Cerebellar cortex (tissue), 1 donor: ENCODE measurements around the gene NDUFA8.
A peak's percentile ranks its signal among the peaks of the same experiment; 100 is the strongest.
"Not testable (repeated sequence)": the region's sequence is repeated elsewhere in the genome, so short reads cannot be mapped to it uniquely, and the experiment has no call there.

Source experiments
- DNase-seq: peaks from one replicate; pipeline ENCODE4 v3.0.0-alpha.2; 2015; ENCODE audit warnings: low spot score

Gene NDUFA8

DNA sequence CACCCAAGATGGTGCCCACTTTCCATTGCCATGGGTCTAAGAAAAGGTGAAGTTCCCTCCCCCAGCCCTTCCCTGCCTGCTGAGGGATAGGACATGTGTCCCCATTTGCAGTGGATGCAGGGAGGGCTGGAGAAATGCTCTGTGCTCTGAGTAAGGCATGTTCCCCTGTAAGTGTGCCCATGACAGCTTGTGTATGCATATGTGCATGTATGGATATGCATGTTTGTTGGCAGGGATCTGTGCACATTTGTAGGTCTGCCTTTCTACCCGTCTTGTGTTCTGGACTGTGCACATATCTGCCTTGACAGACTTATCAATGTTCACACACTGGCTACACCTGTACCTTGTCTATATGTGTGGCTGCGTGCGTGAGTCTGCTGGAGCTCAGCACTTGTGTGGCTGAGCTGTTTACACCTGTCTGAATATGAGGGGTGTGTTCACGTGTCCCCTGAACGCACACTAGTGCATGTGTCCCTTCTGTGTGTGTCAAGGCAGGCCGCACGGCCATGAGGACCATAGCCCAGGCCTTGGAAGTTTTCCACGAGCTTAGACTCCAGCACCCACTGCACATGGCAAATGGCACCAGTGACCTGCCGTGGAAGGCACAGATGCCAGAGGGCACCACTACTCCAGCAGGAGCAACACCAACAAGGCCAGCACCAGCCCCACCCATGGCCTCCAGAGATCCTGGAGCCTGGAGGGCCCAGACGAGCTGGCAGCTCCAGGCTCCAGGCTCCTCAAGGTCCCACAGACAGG is 39.1 kb downstream of the NDUFA8 start:
- DNase-seq, result no peak

DNA sequence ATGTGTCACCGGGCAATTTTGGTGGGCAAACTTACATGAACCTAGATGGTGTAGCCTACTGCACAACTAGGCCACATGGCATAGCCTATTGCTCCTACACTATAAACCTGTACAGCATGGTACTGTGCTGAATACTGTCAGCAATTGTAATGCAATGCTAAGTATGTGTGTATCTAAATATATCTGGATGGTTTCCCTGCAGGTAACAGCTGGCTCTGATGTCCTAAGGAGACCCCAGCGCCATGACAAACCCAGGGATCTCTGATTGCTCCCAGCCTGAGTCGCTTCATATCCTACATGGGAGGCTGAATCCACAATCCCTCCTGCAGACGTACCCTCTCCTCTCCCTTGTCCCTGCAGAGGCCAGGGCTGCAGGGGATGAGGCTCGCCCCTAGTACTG is 39.9 kb downstream of the NDUFA8 start:
- no peak for DNase-seq

- DNase-seq, result no peak
Observed at GRCh38 chr9:122119166-122119521, 40.4 kb downstream of the NDUFA8 start.

DNA sequence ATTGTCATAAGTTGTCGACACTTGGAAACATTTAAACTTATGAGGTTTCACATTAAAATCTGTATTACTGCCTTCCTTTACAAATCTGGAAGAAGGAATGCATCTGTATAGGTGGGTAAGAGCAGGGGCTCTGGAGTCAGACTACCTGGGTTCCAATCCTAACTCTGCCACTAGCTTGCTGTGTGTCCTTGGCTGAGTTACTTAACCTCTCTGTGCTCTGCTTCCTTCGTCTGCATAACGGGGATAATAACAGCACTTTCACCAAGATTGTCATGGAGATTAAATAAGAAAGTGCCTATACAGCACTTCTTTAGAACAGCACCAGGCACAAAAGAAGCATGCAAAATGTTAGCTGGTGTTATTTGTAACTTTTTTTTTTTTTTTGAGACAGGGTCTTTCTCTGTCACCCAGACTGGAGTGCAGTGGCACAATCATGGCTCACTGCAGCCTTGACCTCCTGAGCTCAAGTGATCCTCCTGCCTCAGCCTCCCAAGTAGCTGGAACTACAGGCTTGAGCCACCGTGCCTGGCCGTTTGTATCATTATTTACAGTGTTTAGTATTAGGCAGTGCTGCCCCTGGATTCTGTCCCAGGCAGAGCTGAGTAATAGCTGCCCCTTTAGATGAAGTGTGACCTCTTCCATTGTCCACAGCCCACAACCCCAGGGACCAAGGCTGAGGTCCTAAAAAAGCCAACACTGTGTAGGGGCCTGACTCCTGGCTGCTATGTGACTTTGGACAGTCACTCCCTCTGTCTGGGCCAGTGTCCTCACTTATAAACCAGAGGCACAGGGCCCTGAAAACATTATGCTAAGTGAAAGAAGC is 41.0 kb downstream of the NDUFA8 start:
- no peak for DNase-seq

DNA sequence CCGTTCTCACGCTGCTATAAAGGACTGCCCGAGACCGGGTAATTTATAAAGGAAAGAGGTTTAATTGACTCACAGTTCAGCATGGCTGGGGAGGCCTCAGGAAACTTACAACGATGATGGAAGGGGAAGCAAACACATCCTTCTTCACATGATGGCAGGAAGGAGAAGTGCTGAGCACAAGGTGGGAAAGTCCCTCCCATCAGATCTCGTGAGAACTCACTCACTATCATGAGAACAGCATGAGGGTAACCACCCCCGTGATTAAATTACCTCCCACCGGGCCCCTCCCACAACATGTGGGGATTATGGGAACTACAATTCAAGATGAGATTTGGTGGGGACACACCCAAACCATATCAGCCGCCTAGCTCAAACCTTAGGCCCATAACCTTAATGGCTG is 42.3 kb downstream of the NDUFA8 start:
- DNase-seq, result not testable (repeated sequence)

DNA sequence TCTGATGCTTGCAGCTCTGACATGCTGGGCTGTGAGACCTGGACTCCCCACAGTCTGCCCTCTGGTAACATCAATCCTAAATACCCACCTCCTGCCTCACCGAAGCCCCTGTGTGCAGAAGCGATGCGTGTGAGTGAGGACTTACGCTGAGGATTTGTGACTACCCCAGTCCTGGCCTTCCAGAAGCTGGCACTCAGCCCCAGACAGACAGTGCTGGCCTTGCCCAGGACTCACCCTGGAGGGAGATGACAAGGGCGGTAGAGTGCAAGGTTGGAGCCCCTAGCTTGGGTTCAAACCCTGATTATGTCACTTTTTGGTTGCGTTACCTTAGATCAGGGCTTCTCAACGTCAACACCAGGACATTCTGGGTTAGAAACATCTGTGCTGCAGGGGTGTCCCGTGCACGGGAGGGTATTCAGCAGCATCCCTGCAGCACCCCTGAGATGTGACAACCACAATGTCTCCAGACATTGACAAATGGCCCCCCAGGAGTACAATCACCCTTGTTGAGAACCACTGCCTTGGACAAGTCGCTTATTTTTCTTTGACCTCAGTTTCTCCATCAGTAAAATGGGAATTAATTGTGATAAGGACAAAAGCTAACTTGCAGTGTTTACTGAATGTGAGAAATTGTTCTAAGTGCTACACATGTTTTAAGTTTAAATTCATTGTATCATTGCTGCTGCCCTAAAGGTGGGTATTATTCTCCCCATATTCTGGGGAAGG is 43.0 kb downstream of the NDUFA8 start:
- DNase-seq, result no peak

DNA sequence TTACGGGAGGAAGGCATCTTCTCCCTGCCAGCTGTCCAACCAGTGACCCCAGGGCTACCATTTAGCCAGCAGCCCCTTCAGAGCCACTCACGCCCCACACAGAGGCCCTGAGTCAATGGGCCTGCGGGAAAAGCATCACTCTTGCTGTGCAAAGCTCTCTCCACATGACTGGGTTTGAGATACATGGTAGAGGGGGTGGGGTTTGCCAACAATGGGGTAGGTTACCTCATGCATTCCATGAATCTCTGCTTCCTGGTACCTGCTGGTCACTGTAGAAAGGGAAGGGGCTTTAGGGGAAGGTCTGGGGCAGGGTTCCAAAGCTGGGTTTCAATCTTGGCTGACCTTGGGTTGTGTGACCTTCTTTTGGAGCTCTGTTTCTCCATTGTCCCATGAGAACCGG is 43.5 kb downstream of the NDUFA8 start:
- no peak for DNase-seq

GRCh38 chr9:122115176-122116035 is 44.2 kb downstream of the NDUFA8 start:
- DNase-seq, result no peak

DNA sequence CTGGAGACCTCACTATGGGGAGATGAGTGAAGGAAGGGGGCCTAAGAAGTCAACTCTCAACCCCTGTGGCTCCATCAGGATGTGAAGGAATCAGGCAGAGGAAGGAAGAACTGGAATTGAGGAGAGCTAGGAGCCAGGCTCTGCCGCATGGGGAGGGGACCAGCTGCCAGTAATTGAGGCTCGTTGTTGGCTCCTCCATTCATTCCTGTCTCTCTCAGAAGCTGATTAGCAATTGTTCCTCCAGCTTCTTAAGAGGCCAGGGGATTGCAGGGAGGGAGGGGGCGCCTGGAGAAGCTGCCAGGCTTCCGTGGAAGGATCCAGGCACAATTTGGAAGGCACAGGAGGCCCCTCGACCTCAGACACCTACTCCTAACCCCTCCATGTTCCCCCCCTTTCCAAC is 46.0 kb downstream of the NDUFA8 start:
- no peak for DNase-seq

- no peak for DNase-seq
Observed at GRCh38 chr9:122112238-122112637, 47.3 kb downstream of the NDUFA8 start.

DNA sequence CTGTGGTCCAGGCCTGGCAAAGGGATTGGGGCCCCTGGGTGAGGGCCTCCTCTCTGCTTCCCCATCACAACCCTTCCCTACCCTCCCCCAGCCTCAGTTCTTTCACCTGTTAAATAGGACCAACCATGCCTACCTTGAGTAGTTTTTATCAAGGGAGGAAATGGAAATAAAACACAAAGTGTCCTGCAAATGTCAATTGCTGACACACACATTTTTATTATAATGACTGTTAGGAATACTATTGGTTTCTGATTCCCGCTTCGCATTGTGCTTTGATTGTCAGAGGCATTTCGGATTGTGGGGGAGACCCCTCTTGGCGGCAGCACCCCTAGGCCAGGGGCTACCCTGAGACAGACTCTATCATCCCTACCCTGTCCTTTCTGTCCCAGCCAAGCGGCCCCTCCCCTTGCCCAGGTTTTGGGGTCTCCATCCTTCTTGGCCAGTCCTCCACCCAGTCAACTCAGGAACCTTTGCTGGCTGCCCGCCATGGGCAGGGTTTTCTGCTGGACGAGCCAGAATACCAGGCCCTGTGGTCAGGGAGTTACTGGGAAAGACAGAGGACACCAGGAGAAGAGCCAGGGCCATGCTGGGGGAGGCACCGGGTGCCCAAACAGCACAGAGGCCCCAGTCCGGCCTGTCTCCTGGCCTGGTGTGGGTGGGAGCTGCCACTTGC is 48.0 kb downstream of the NDUFA8 start:
- DNase-seq, result no peak

- no peak for DNase-seq
Observed at GRCh38 chr9:122110100-122110833, 49.3 kb downstream of the NDUFA8 start.

DNA sequence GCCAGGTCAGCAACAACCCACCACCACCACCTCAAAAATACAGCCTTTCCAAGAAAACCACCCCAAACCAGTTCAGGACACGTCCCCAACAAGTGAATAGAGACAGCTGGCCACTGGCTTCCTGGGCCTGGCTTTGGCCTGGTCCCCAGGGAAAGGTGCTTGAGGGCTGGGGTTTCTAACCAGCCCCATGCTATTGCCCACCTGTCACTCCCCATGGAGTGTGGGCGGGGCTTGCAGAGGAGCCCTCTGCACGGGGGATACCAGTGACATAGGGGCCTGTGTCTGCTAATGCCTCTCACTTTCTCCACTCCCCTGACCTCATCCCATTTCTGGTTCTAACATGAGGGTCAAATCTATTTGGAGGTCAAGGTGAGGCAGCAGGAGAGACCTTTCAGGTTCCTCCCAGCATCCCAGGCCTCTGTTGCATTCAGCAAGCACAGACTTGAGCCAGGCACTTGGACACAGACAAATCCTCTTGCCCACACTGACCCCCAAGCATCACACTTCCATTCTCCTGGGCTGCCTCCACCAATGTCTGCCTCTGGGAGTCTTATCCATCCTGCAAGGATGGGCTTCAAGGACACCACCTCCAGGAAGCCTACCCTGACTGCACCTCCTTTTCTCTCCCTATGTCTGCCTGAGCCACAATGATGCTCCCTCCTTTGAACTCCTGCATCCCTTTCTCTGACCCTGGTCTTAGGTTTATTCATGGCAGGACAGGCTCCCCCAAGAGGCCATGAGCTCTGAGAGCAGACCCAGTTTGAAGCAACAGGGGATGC is 50.4 kb downstream of the NDUFA8 start:
- DNase-seq, result no peak

- DNase-seq, result no peak
Observed at GRCh38 chr9:122107291-122107805, 52.2 kb downstream of the NDUFA8 start.

DNA sequence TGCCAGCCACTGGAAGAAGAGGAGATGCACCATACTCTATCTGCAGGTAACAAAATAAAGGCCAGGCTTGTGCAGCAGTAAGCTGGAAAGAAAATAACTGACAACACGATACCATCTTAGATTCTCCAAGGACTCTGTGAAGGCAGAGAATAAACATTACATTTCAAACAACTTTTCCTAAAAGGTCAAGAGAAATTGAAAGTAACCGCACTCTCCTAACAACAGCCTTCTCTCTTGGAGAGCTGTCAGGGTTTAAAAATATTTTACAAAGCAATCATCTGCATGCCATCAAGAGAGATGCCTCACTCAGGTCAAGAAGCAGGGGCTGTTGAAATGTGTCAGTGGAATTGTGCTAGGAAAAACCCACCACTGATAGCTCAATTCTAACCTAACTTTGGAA is 53.0 kb downstream of the NDUFA8 start:
- DNase-seq, result no peak

DNA sequence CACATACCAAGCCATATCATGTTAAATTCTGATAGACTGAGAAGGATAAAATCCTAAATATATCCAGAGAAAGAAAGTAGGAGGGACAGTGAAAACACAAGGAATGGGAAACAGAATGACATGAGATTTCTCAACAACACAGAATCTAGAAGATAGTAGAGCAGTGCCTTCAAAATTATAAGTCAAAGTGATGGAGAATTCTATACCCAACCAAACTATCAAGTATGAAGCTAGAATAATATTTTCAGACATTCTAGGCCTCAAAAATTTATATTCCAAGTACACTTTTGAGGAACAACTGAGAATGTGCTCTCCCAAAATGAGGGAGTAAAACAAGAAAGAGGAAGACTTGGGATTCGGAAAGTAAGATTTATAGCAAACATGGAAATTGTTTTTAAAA is 55.6 kb downstream of the NDUFA8 start:
- DNase-seq, result no peak

GRCh38 chr9:122102156-122102555 is 57.4 kb downstream of the NDUFA8 start:
- DNase-seq, result no peak

DNA sequence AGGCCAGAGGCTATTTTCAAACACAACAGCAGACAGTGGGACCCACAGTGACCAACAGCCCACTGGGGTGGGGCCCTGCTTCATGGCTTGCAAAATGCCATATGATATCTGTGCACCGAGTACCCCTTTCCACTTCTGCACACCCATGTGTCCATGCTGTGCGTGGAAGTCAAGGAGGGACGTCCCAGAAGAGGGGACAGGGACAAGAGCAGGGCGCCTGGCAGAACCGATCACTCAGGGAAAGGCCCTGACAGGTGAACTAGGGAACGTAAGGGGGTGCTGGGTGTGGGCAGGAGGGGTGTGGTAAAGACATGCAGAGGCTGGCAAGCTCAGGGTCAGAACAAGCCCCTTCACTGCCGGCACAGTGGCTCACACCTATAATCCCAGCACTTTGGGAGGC is 58.8 kb downstream of the NDUFA8 start:
- DNase-seq, result no peak

GRCh38 chr9:122099271-122099869 is 60.2 kb downstream of the NDUFA8 start:
- peak; percentile 86 for DNase-seq
